MV-4-11 (cell line): ENCODE measurements around the gene PLK3.
A peak's percentile ranks its signal among the peaks of the same experiment; 100 is the strongest.
"Not testable (repeated sequence)": the region's sequence is repeated elsewhere in the genome, so short reads cannot be mapped to it uniquely, and the experiment has no call there.

ENCODE experiments used
- DNase-seq: peaks from one replicate; lab custom pipeline; 2025; lab: John Stamatoyannopoulos, UW

PLK3 gene

DNA sequence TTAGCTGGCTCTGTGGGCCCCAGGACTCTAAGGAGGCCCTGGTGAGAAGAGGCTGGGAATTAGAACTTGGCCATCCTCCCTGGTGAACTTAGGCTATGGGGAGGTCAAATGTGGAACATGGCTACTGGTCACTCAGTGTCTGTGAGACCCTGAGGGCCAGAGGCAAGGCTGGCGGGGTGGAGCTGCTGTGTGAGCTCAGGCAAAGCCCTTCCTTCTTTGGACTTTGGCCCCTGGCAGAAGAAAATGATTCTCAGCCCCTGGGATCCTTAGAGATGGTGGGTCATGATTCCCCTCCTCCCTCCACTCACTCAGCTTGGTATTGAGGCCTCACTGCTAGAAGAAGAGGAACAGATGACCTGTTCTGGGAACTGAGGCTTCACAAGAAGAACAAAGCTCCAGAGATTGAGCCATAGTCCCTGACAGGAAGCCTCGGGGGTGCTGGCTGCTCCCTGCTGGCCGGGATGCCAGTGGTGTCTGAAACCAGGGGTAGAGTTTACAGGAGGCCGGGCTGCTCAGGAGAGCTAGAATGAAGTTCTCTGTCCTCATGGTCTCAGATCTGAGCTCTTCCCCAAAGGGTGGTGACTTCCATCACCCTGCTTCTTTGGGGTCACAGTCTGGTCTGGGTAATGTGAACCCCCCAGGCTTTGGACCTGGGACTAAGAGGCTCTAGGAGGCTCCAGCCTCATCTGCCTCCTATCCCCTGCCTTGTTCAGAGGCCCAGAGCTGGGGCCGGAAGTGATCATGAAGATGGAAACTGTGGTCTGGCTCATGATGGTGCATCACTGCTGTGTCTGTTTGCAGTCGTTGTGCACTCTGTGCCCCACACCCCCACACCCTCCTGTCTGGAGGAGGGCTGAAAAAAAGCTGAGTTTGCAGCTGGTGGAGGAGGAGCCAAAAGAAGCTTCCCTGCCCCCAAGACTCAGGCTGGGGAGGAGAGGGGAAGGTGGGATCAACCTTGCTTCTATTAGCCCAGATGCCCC, 9.1 kb downstream of the PLK3 start:
- DNase-seq = peak; percentile 89

DNA sequence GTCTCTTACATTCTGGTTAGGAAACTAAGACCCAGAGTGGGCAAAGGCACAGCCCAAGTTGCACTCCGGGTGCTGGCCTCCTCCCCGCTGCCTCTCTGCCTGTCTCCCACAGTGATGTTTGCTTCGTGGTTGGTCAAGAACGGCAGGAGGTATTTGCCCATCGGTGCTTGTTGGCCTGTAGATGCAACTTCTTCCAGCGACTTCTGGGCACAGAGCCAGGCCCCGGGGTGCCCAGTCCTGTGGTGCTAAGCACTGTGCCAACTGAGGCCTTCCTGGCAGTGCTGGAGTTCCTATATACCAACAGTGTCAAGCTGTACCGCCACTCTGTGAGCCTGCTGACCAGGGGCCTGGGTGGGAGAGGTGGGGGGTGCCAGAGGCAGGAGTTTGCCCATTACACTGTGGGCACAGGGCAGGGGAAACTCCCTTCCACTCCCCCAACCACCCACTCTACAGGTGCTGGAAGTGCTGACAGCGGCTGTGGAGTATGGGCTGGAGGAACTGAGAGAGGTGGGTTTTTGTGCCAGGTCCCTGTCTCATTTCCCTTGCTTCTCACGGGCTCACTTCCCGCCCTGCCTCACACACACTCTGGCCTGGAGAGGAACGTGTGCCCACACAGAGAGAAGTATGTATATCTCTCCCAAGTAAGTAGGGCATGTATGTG, 10.1 kb downstream of the PLK3 start:
- DNase-seq = no peak

DNA sequence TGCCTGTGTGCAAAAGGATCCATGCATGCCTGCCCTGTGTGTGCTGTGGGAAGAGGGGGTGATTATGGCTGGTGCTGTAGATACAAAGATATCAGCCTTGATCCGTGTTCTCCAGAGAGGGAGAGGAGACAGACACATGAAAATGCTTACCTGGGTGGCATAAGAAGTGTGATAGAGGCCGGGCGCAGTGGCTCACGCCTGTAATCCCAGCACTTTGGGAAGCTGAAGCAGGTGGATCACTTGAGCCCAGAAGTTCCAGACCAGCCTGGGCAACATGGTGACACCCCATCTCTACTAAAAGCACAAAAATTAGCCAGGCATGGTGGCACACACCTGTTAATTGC, 10.6 kb downstream of the PLK3 start:
- DNase-seq = not testable (repeated sequence)

DNA sequence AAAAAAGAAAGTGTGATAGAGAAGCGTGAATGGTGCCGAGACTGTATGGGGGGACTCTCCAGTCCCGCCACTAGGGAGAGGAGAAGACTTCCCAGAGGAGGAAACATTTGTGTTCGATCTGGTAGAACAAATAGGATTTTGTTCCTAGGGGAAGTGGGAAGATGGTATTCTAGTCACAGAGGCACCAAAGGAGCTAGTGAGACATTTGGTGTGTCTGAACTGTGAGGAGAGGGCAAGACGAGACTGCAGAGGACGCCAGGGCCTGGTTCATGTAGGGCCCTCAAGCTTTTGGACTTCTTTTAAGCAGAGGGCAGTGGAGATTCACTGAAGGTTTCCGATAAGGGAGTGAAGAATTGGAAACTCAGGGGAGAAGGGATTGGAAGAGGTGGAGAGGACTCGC, 11.1 kb downstream of the PLK3 start:
- DNase-seq = no peak

DNA sequence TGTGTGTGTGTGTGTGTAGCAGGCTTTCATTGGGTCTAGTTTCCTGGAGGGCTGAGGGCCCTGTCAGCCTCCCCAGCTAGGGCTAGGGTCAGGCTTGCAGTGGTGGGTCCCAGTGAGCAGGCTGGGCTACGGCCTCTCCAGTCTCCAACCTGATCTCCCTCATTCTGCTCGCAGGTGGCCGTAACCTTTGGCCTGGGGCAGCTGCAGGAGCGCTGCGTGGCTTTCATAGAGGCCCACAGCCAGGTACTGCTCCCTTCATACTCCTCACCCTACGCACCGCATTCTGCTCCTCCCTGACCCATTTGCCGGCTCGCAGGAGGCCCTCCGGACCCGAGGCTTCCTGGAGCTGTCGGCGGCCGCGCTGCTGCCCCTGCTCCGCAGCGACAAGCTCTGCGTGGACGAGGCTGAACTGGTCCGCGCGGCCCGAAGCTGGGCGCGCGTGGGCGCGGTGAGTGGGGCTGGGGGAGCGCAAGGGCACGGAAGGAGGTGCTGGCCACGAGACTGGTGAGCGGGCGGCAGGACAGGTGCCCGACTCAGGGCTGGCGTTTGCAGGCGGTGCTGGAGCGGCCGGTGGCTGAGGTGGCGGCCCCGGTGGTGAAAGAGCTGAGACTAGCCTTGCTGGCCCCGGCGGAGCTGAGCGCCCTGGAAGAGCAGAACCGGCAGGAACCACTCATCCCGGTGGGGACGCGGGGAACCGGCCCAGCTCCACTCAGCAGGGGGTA, 12.8 kb downstream of the PLK3 start:
- no peak for DNase-seq

DNA sequence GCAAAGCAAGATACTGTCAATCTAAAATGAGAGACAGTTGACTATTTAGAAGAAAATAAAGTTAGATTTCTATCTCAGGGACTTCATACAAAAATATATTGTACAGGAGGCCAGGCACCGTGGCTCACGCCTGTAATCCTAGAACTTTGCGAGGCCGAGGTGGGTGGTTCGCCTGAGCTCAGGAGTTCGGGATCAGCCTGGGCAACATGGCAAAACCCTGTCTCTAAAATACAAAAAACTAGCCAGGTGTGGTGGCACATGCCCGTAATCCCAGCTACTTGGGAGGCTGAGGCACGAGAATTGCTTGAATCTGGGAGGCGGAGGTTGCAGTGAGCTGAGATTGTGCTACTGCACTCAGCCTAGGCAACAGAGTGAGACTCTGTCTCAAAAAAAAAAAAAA, 15.7 kb downstream of the PLK3 start:
- DNase-seq = not testable (repeated sequence)

DNA sequence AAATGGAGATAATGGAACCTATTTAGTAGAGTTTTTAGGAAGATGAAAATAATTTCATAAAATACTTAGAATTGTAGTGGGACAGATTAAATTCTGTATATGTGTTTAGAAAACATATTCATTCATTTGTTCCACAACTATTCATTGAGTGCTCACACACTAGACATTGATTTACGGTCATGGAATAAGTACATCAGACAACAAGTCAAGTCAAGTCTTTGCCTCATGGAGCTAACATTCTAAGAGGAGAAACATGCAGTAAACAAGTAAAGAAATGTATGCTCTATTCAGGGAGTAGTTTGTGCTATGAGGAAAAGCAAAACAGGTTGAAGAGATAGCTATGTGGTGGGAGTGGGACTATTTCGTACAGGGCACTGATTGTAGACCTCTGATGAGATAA, 17.1 kb downstream of the PLK3 start:
- DNase-seq = no peak

DNA sequence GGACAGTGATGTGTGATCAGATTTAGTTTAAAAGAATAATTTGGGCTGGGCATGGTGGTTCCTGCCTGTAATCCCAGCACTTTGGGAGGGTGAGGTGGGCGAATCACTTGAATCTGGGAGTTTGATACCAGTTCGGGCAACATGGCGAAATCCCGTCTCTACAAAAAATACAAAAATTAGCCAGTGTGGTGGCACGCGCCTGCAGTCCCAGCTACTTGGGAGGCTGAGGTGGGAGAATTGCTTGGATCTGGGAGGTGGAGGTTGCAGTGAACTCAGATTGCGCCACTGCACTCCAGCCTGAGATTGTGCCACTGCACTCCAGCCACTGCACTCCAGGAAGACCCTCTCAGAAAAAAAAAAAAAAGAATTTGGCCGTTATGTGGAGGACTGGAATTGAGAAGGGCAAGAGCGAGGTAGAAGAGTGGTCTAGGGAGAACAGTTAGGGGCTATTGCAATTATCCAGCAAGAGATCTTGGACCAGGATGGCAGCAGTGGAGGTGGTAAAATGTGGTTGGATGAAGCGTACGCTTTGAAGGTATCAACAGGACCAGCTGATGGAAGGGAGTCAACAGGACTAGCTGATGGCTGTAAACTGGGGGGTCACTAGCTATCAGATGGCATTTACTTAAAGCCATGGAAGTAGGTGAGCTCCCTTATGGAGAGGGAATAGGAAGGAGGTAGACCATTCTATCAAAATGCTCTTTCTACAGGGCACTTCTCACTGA, 17.8 kb downstream of the PLK3 start:
- no peak for DNase-seq

DNA sequence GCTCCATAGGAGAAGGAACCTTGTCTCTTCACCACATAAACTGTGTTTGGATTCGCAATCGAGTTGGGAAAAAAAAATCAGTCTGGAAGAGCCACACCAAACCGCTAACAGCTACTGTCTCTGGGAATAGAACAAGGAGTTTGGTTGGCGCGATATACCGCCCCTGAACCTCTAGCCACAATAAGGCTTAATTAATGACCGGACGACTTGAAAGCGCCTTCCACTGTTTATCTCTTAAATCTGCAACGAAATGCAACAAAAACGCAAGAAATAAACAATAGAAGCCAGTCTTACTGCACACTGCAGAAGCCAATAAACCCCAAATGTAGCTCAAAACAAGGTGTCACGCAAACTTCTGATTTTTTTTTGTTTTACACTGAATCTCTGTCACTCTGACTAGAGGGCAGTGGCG, 19.0 kb downstream of the PLK3 start:
- no peak for DNase-seq

DNA sequence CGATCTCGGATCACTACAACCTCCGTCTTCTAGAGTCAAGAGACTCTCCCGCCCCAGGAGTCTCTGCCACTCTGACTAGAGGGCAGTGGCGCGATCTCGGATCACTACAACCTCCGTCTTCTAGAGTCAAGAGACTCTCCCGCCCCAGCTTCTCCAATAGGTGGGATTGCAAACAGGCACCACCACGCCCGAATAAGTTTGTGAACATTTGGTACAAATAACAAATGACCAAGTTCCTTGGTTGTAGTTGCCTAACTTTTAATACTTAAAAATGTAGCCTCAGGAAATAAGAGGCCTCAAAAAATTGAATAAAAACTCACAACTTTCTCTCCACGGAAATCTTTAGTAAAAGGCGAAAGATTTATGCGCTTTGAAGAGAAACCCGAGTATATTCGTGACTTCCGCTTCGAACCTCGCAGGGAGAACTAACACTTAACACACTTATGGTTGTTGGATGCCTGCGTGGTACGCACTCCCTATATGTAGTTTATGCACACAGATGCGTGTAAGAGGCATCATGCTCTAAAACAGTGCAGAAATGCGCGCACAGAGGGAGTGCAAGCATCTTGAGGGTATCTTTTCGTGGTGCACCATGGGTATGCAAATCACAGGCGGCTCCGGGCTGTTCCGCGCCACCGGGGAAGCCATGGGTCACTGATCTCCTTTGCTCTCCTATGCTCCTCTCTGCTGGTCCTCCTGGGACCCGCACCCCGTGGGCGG, 19.6 kb downstream of the PLK3 start:
- peak; percentile 99 for DNase-seq

DNA sequence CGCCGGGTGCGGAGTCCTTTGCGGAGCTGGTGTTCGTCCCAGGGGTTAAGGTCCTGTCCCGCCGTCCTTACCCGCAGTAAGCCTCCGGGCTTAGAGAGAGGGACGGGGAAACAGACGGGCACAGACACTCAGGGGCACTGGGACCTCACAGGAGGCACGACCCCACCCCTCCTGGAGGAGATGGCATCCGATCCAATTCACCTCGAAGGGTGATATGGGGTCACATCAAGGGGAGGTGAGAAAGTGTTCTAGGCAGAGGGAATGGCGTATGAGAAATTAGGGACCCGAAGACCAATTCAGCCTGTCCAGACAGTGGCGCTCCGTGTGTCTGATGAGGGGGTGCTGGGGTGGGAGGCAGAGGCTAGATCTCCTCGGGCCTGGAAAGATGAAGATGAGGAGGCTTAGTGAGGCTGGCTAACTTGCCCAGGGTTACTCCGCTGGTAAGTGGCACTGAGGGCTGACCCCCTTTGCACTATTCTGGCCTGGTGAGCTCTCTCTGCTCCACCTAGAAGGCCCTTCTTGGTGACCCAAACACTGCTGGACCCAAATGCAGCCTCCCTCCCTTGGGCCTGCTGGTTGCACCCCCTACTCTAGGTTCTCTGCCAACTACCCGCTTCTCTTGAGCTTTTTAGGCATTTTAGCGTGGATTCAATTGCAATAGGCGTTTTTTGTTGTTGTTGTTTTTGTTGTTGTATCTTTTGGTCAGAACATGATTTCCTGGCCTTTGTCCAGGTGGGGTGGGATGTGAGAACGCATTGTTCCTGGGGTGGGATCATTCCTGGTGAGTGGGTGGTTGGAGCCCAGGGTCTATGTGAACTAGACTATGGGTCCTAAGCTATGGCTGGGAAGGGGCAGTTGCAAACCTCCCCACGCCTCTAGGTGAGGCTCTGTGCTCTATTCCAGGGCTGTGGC, 20.4 kb downstream of the PLK3 start:
- DNase-seq = no peak

DNA sequence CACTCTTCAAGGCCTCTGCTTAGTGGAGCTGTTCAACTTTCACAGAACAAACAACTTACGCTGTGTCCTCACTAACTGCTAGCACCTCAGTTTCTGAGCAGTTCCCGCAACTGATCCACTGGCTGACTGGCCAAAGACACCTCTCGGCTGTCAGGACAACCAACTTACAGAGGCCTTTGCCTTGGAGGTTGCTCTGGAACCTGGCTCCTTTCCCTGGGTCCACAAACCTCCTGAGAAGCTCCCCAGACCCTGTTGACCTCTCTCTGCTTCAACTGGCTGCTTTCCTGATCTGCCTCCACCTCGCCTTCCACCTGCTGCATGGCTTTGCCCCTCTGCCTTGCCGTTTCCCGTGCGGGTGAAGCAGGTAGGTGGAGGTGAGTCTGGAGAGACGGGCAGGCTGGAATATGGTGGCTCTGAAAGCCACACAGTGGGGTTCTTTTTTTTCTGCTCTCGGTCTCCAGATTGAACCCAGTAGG, 21.1 kb downstream of the PLK3 start:
- DNase-seq = no peak

DNA sequence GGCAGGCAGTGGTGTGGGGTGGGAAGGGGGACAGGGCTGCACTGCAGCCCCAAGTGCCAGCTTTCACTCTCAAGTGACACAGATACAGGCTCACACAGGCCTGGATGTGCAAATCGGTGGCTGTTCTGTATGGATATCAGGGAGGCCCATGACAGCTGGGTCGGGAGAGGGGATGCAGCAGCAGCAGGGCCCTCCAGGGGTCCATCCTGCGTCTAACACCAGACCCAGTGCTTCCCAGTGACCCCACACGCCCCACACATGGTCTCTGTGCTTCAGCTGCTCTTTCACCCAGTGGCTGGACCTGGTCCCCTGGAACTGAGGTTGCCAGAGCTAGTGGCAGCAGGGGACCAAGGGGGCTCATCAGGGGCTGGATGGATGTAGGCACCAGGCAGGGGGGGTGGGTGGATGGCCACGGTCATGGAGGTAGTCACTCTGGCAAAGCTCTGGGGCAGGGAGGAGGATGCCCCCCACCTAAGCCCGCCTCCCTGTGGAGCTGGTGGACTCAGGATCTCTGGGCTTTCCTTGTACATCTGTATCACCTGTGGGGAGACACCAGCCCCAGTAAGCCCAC, 22.0 kb downstream of the PLK3 start:
- no peak for DNase-seq

DNA sequence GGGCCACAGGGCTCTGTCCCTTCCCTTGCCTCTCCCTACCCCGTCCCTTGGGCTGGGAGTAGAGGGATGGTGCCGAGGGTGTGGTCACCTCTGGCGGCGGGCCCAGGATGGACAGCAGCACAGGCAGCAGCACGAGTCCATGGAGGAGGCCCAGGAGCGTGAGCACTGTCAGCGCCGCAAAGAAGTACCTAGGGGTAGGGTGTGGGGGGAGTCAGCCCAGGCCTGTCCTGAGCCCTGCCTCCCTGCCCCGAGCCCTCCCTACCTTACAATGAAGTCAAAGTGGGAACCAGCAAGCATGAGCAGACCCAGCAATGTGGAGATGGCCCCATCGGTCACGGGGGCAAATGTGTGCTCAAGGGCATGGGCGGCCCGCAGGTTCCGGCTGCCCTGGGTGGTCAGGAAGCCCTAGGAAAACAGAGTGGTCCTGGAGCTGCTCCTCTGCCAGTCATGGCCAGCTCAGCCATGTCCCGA, 22.8 kb downstream of the PLK3 start:
- DNase-seq = no peak

DNA sequence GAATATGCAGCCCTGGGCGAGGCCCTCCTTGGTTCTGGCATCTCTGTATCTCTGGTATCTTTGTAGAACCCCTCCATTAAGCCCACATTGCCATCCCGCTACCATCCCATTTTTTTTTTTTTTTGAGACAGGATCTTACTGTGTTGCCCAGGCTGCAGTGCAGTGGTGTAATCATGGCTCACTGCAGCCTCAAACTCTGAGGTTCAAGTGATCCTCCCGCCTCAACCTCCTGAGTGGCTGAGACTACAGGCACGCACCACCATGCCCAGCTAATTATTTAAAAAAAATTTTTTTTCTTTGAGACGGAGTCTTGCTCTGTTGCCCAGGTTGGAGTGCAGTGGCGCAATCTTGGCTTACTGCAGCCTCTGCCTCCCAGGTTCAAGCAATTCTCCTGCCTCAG, 24.2 kb downstream of the PLK3 start:
- not testable (repeated sequence) for DNase-seq

DNA sequence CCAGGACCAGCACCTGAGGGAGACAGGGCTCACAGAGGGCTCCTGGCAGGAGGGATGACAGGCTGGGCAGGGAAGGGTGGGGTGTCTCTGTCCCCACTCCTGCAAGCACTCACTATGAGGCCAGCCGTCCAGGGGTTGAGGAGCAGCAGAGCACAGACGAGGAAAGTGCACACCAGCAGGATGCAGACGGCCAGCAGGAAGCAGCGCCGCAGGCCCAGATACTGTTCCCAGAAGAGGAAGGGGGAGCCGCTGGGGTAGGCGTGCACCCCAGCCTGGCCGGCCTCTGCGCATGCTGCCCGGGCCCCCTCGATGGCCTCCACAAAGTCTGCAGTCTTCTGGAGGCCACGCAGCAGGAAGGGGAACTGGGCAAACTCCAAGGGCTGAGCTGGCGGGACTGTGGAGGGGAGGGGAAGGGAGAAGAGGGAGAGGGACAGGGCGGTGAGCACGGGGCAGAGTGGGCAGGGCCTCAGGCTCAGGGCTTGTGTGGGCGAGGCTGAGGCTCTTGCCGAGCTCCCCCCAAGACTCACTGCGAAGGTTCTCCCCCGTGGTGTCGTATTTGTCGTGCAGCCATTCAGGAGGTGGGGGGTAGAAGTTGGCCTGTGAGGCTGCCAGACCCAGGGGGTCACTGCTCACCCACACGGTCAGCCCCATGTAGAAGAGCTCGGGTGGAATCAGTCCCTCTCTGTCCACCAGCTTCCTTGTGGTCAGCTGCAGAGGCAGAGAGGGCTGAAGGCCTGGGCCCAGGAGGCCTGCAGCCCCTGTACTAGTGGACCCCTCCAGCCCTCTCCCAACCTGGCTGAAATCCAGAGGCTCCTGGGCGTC, 26.4 kb downstream of the PLK3 start:
- peak; percentile 52 for DNase-seq

DNA sequence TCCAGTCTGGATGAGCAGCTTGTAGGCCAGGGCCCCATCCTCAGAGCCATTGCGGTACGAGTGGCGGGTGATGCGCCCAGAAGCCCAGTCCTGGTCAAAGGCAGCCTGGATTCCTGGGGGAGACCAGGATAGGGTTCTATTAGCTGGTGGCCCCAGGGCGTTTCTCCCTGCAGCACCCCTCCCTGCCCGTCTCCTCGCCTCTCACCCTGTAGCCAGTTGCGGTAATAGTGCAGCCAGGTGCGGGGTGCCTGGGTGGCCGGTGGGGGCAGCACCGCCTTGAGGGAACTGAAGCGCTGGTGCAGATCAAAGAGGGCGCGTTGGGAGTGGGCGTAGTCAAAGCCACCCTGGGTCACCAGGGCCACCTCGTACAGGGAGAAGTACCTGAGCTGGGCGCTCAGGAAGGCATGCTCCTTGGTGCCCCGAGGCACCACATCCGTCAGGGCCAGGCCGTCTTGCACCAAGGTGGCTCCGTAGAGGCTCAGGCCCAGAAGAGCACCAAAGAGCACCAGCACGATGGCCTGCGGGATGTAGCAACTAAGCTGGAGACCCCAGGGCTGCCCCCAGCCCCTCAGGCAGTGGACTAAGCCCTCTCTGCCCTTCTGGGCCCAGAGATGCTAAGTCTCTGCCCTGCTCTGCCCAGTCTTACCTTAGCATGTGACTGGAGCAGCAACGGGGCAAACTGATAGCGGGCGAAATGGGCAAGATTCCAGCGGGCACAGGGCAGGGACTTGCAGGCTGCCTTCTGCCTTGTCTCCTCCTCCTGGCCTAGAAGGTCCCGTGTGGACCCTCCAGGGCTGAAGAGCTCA, 27.2 kb downstream of the PLK3 start:
- no peak for DNase-seq
